ENCODE results near the gene ADK.
"Not testable (repeated sequence)": the region's sequence is repeated elsewhere in the genome, so short reads cannot be mapped to it uniquely, and the experiment has no call there.

Gene ADK

GRCh38 chr10:74186678-74187077, 35.7 kb downstream of the ADK start:
- DNase-seq (ENCODE audit: low read depth) = no peak

GRCh38 chr10:74187237-74187636, 36.2 kb downstream of the ADK start:
- DNase-seq (ENCODE audit: low read depth) = no peak

- DNase-seq (ENCODE audit: low read depth) = not testable (repeated sequence)
Measured at GRCh38 chr10:74188617-74189016, 37.6 kb downstream of the ADK start.

GRCh38 chr10:74189999-74190421, 39.0 kb downstream of the ADK start:
- DNase-seq (ENCODE audit: low read depth) = peak; percentile 79

- DNase-seq (ENCODE audit: low read depth) = no peak
Measured at GRCh38 chr10:74190494-74190893, 39.5 kb downstream of the ADK start.

- no peak for DNase-seq (ENCODE audit: low read depth)
Measured at GRCh38 chr10:74194545-74194944, 43.5 kb downstream of the ADK start.

GRCh38 chr10:74194999-74195398, 44.0 kb downstream of the ADK start:
- no peak for DNase-seq (ENCODE audit: low read depth)

- no peak for DNase-seq (ENCODE audit: low read depth)
Measured at GRCh38 chr10:74199315-74199714, 48.3 kb downstream of the ADK start.

GRCh38 chr10:74202356-74202755, 51.3 kb downstream of the ADK start:
- peak; percentile 27 for DNase-seq (ENCODE audit: low read depth)

GRCh38 chr10:74206746-74207145, 55.7 kb downstream of the ADK start:
- no peak for DNase-seq (ENCODE audit: low read depth)

- DNase-seq (ENCODE audit: low read depth) = no peak
Measured at GRCh38 chr10:74207691-74208480, 56.9 kb downstream of the ADK start.

- no peak for DNase-seq (ENCODE audit: low read depth)
Measured at GRCh38 chr10:74208997-74209396, 58.0 kb downstream of the ADK start.

- no peak for DNase-seq (ENCODE audit: low read depth)
Measured at GRCh38 chr10:74213019-74213418, 62.0 kb downstream of the ADK start.

GRCh38 chr10:74213571-74214162, 62.6 kb downstream of the ADK start:
- no peak for DNase-seq (ENCODE audit: low read depth)

- not testable (repeated sequence) for DNase-seq (ENCODE audit: low read depth)
Measured at GRCh38 chr10:74217110-74217509, 66.1 kb downstream of the ADK start.

GRCh38 chr10:74222467-74222866, 71.4 kb downstream of the ADK start:
- DNase-seq (ENCODE audit: low read depth) = not testable (repeated sequence)

- peak; percentile 65 for DNase-seq (ENCODE audit: low read depth)
Measured at GRCh38 chr10:74223755-74224529, 72.9 kb downstream of the ADK start.

GRCh38 chr10:74227697-74228424, 76.8 kb downstream of the ADK start:
- peak; percentile 37 for DNase-seq (ENCODE audit: low read depth)

- DNase-seq (ENCODE audit: low read depth) = no peak
Measured at GRCh38 chr10:74231375-74231774, 80.4 kb downstream of the ADK start.

- no peak for DNase-seq (ENCODE audit: low read depth)
Measured at GRCh38 chr10:74233281-74233680, 82.3 kb downstream of the ADK start.

- DNase-seq (ENCODE audit: low read depth) = no peak
Measured at GRCh38 chr10:74234569-74234968, 83.5 kb downstream of the ADK start.

- DNase-seq (ENCODE audit: low read depth) = no peak
Measured at GRCh38 chr10:74238031-74238431, 87.0 kb downstream of the ADK start.

All from non-pigmented ciliary epithelial cell (primary cell).